ENCODE data around the gene CCNK. TPM values are rescaled to one million over a fixed set of nuclear protein-coding genes. Genes with fewer than 3 reads are reported as not detected.

The CCNK gene
- total RNA-seq, 1 experiment from 2014 or later: 80.1 TPM

DNA sequence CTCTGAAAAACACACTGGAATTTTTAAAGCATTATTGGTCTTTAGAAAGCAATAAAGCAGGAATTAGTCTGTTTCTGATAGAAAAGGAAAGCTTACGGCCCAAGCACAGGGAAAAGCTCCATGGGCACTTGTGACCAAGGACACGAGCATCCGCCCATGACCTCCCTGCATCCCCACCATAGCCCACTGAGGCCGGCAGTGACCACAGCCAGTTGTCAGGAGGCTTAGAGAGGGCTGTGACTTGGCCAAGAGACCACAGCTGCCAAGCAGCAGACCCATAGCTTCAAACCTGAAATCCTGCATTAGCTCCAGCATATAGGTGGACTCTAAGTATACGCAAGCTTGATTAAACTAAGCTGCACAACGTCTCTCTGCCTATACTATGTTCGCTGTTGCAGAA lies 9.5 kb upstream of the CCNK start:
- Mint-ChIP-seq H3K27ac (no peak overlapping the region), H3K36me3 (ENCODE audit: insufficient read depth in 1 of 3, low read depth in 3 of 3) (no peaks in the 10 kb centered on the region), H3K4me1 (peaks cover 38 to 39% of the 10 kb centered on the region in 2 experiments), H3K4me3 (no peak overlapping the region; a peak in 1 of 5 replicates), H3K27me3 (ENCODE audit: low read depth) (no peaks in the 10 kb centered on the region), H3K9me3 (no peaks in the 10 kb centered on the region)
- Histone ChIP-seq H3K27ac (ENCODE audit: insufficient read length, low read depth, low read length) (no peak overlapping the region), H3T11ph (ENCODE audit: low read length) (no peak overlapping the region), H4K20me1 (ENCODE audit: control insufficient read depth, insufficient read depth, insufficient read length) (no peaks in the 10 kb centered on the region), H3K23me2 (ENCODE audit: insufficient read length, low read depth, low read length, poor library complexity, severe bottlenecking) (no peaks in the 10 kb centered on the region), H3K9ac (ENCODE audit: extremely low read depth, insufficient read length, low read length) (no peak overlapping the region), H4K91ac (ENCODE audit: insufficient read length, low read depth, low read length) (no peak overlapping the region), H2BK15ac (ENCODE audit: low read depth, low read length) (no peak overlapping the region), H4K8ac (replicated peaks; ENCODE audit: insufficient read length, low read depth, low read length) (no peak overlapping the region), H3K14ac (ENCODE audit: insufficient read depth, low read length) (no peak overlapping the region), H3K79me2 (ENCODE audit: insufficient read depth, low read length) (peaks cover 49% of the 10 kb centered on the region; the same call in 1 of the 2 replicates), H3K4me1 (ENCODE audit: insufficient read depth, low read length) (peaks cover 2% of the 10 kb centered on the region; the same call in 1 of the 2 replicates), H2BK20ac (ENCODE audit: low read depth, low read length, poor library complexity, severe bottlenecking) (no peak overlapping the region), H2AFZ (ENCODE audit: low read length) (no peak overlapping the region), H2BK5ac (ENCODE audit: insufficient read length, low read length) (no peak overlapping the region), H3K56ac (ENCODE audit: insufficient read length, low read depth, low read length) (no peak overlapping the region), H4K5ac (ENCODE audit: insufficient read length, low read depth, low read length) (no peak overlapping the region), H3K79me1 (ENCODE audit: insufficient read depth, low read depth, low read length, poor library complexity, severe bottlenecking) (peaks cover 14% of the 10 kb centered on the region), H2BK12ac (ENCODE audit: insufficient read length, low read depth, low read length) (no peak overlapping the region), H3K18ac (ENCODE audit: insufficient read length, low read depth, low read length) (no peak overlapping the region), H2AK5ac (ENCODE audit: insufficient read length, low read length) (no peak overlapping the region), H3K4me2 (ENCODE audit: insufficient read depth, insufficient read length, low read length) (no peak overlapping the region), H3K23ac (ENCODE audit: insufficient read length, low read depth, low read length) (no peak overlapping the region), H3K9me3 (ENCODE audit: control insufficient read depth, low read depth, low read length) (no peaks in the 10 kb centered on the region), H3K27me3 (ENCODE audit: insufficient read depth, low read length) (no peaks in the 10 kb centered on the region), H3K4ac (ENCODE audit: low read depth, low read length) (no peak overlapping the region), H2BK120ac (ENCODE audit: low read depth, low read length, poor library complexity, severe bottlenecking) (no peak overlapping the region)
- no peak for DNase-seq
- TF ChIP-seq, protein P1, sequence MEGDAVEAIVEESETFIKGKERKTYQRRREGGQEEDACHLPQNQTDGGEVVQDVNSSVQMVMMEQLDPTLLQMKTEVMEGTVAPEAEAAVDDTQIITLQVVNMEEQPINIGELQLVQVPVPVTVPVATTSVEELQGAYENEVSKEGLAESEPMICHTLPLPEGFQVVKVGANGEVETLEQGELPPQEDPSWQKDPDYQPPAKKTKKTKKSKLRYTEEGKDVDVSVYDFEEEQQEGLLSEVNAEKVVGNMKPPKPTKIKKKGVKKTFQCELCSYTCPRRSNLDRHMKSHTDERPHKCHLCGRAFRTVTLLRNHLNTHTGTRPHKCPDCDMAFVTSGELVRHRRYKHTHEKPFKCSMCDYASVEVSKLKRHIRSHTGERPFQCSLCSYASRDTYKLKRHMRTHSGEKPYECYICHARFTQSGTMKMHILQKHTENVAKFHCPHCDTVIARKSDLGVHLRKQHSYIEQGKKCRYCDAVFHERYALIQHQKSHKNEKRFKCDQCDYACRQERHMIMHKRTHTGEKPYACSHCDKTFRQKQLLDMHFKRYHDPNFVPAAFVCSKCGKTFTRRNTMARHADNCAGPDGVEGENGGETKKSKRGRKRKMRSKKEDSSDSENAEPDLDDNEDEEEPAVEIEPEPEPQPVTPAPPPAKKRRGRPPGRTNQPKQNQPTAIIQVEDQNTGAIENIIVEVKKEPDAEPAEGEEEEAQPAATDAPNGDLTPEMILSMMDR (conservative IDR thresholded peaks at IDR 0.05): no peak
- WGBS (ENCODE audit: extremely low coverage, insufficient read length, low lambda C conversion rate): no CpG with 5 or more reads among the region's 7 CpGs
